Activated effector memory CD4-positive, alpha-beta T cell treated with Interleukin-2 at 50 U/mL for 16 hours (primary cell): ENCODE measurements around the gene MYEOV.

Experiments used
- DNase-seq: peaks from one replicate; pipeline ENCODE4 v3.0.0-alpha.2; 2020

The MYEOV gene

DNA sequence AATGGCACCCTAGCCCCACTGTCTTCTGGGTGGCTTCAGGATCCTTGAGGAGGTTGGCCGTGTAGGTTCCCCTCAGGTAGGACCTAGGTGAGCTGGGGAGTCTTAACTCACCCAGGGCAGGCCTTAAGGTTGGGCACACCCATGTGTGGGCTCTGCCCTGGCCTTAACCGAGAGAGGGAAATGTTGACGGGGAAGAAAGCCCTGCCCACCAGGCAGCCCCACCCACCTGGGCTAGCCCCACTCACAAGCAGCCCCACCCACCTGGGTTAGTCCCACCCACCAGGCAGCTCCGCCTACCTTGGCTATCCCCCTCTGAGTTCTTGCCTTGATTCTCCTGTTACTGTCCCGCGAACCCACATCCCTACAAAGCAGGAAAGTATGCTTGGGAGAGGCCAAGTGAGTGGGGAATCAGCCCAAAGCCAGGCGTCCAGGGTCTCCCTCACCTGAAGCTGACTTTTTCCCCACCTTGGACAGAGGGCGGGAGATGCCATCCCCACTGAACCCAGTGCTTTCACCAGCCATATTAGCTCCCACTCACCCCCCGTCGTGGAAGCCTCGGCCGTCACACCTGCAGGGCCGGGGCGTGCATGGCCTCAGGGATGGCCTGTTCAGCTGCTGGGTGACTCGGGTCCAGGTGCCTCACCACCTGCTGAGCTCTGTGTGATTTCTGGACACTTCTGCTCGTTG is at the start of gene MYEOV:
MYEOV (plus strand) TSS at position 337 of the 687 bp plus-strand sequence. CDS start 1,200 bp downstream, outside the sequence.
- DNase-seq, result no peak

DNA sequence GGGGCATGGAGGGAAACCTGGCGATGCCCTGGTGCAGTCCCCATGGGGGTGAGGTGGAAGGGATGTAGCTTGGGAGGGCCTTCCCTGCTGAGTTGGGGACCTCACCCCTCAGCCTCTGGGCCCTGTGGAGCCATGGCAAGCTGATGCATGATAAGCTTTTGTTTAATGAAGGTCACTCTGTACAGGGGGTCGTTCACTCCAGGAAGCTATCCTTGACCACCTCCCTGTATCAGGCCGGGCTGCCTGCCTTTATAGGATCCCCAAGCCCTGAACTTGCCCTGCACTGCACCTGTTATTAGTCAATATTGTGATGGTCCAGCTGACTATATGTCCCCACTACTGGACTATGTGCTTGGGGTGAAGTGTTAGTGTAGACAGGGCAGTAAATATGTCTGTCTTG is 49.7 kb upstream of the MYEOV start:
- no peak for DNase-seq

DNA sequence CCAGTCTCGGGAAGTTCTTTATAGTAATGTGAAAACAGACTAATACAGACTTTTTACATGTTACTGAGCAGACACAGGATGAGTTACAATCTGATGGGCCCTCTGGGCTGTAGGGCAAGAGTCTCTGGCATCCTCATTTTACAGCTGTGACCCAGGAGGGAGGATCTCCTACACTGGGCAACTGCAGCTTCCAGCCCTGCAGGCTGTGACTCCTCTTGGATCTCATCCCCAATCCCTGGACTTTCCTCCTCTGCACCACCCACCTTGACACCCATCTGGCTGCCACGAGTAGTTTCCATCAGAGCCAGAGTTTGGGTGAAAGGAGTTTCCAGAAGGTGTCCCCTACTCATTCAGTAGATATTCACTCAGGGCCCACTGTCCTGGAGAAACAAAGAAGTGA is 48.9 kb upstream of the MYEOV start:
- no peak for DNase-seq

DNA sequence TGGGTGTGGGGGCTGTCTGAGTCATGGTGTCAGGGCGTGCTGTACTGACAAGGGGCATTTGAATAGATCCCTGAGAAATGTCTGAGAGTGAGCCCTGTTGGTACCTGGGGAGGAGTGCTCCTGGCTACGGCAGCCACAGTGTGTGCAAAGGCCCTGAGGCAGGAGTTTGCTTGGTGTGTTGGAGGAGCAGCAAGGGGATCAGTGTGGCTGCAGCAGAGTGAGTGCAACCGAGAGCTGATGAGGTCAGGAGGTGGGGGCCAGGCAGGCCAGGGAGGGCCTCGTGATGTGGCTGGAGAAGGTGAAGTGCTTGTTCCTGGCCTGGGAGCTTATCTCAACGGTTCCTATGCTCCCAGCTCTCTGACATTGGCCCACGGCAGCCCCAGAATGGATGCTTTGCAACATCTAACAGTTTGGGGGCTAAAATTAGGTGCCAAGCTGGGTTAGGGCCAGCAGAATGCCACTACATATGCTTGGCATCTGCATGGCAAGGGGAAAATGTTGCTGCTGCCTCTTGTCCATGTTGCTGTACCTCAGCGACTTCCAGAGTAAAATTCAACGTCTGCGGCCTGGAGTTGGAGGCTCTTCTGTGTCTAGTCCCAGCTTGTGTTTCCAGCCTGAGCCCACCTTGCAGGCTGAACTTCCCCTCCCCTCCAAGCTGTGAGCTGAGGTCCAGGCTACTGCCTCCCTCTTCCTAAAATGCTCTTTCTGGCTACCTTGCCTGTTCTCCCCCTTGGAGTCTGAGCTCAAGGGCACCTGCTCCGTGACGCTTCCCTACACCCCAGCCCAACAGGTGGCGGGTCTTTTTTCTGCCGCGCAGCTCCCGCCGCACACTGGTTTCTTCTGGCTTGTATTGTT is 48.2 kb upstream of the MYEOV start:
- no peak for DNase-seq

DNA sequence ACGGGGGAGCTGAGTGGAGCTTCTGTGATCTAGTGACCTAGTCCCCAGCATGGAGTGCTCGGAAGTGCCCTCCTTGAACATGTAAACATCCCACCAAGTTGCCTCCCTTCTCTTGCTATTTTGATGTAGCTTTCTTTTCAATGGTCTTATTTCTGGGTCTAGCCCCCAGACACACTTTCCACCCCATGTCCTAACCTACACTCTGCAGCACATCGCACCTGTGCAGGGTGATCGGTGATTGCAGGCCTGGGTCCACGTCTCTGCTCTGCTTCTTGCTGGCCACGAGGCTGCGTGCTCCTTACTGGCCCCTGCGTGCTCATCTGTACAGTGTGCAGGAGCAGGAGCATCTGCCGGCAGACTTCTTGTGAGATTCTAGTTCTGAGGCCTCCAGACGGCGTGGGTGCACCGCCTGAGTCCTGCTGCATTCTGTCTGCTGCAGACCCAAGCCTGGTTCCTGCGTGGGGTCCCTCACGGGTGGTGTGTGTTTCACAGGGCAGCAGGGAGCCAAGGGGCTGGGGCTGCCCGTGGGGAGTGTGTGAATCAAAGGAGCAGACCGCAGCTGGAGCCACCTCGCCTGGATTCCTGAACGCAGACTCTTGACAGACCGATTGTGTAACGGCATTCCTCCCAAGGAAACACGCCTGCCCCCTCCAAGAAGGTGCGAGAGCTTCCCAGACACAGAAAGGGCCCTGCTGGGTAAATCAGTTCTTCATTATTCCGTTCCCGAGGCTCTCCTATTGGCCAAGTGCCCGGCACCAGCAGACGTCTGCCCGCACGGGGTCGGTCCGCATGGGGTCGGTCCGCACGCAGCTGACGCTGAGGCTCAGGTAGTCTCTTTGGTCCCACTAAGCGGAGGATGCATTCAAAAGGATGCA is 44.4 kb upstream of the MYEOV start:
- no peak for DNase-seq

DNA sequence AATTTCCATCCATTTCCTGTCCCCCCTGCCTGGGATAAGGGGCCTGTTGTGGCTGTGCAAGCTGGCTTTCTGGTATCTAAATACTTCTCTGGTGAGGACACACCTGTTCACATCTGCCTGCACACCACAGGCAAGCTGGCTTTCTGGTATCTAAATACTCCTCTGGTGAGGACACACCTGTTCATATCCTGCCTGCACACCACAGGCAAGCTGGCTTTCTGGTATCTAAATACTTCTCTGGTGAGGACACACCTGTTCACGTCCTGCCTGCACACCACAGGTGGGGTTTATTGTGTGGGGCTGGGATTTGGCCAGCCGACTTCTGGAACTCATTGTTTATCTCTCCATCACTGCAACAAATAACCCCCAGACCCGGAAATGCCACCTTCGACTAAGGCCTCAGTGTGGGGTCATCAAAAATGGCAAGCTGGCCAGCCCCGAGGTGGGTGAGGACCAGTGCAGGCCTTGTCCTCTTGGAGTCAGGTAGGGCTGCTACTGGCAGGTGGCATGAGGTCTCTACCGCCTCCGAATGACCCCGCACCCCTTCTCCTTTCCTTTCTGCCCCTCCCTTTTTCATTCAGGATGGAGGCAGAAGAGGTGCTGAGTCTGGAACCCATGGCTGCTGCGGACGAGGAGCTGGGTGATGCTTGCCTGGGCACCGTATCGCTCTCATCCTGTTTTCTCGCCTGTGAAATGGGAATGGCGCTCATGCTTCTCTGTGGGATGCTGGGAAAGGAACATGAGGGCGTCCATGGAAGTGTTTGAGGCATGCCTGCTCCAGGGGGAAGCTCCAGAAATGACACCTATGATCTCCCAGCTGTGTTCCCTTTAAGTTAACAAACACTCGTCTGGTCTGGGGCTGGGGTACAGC is 43.5 kb upstream of the MYEOV start:
- DNase-seq, result no peak

DNA sequence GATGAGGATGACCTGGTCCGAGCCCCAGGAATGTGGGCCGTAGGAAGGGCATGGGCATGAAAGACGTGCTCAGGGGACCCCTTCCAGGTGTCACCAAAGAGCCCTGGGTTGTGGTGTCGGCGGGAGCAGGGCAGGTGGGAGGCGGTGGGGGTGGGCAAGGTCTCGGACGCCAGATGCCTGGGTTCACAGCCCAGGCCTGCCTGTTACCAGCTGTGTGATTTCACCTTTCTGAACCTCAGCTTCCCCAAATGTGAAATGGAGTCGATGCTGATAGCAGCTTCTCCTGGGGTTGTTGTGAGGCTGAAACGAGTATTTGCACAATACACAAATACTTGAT is 42.9 kb upstream of the MYEOV start:
- DNase-seq, result no peak

DNA sequence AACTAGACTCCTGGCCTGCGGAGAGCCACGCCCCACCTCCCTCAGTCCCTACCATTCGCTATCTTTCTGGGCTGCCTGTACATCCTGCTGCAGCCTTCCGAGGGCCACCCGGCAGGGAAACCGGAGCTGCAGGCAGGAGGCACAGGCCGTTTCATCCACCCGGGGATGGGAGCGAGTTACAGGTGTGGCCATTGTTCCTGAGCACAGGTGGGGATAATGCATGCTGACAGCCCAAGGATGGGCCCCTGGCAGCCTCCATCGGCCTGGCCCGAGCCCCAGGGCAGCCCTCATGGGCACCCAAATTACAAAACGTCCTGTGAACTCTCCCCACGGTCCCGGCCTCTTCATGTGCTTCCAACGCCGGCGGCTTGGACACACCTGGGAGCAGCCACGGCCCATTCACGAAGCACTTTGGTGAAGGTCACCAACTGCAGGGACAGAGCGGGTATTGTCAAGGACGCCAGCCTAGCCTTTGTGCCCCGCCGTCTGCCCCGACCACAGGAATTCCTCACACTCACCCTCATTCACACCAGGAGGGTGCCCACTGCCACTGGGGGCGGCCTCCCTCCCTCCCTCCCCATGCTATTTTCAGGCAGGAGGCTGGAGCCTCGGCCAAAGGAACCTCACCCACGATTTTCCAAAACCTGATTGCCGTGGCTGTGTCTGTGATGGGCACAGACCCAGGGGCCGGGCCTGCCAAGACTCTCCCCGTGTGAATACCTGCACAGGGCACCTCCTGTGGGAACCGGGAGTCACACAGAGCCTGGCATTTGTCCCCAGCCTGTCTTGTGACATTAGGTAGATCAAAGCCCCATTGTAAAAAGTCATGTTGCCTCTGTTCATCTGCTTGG is 42.1 kb upstream of the MYEOV start:
- DNase-seq, result no peak

DNA sequence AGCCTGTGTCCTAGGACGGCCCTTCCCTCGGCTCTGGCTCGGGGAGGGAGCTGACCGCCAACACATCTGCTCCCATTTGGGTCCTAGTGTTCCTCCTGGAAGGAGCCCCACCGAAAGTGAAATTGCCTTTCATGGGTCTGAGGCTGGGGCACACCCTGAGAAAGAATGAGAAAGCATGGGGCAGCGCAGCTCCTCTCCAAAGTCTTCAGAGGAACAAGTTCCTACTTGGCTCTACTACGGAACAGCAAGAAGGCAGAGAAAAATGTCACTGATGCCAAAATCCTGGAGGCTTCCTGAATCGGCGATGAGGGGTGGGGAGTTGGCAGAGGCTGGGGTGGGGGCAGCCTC is 41.5 kb upstream of the MYEOV start:
- DNase-seq, result no peak

DNA sequence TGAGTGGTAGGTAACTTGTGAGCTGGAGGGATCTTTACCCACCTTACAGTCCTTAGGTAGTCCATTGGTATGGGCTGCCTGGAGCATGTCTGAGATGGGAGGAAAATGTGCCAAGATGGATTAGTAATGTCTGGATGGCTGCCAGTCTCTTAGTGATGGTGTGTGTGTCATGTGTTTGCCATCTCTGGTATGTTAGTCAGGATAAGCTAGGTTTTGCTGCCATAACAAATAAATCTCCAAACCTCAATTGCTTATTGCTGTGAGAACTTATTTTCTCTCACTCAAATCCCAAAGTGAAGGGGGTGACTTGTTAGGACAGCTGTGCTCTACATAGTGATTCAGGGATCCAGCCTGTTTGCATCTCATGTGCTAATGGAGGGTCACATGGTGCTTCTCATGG is 40.9 kb upstream of the MYEOV start:
- no peak for DNase-seq

DNA sequence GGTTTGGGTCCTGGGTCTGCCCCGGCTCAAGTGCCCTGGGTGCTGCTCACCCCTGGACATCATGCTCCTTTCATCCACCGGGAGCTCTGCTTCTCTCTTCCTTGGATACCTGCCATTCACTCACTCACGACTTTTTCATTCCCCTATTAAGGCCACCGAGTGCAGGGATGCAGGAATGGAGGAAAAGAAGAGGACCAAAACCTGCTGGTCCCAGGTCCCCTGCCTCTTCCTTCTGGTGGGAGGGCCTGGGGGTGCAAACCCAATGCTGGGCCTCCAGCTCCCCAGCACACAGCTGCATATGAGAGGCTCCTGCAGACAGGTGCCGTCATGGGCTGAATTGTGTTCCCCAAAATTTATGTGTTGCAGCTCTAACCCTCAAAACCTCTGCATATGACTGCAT is 36.8 kb upstream of the MYEOV start:
- no peak for DNase-seq

DNA sequence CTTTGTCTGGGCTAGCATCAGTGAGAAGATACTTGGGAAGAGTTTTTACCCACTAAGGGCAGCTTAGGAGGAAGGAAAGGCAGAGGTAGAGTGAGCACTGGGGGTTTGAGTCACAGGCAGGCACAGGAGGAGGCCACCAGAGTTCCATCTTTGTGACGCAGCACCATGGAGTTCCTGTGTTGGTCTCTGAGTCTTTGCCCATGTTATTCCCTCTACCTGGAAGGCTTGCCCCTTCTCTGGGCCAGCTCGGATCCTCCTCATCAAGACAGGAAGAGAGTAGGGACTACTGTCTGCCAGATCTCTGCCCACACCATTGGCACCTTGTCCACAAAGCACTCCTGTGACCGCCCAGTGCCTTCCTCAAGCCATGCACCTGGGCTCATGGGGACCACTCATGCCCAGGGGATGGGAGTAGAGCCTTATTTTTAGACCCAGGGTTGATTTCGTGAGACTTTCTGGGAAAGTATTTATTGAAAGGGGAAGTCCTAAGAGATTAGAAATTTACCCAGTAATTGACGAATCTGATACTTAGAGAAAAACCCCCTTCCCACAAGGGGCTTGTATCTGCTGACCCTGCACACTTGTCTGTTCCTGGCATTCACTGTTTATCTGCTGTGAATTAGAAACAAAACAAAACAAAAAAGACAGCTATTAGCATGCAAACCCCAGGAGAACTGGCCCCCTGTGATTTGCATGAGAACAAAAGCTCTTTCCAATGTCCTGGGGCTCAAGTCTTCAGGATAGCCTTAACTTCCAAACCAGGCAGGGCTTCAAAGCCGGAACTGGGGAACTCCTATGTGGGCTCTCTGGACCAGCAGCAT is 35.9 kb upstream of the MYEOV start:
- no peak for DNase-seq

DNA sequence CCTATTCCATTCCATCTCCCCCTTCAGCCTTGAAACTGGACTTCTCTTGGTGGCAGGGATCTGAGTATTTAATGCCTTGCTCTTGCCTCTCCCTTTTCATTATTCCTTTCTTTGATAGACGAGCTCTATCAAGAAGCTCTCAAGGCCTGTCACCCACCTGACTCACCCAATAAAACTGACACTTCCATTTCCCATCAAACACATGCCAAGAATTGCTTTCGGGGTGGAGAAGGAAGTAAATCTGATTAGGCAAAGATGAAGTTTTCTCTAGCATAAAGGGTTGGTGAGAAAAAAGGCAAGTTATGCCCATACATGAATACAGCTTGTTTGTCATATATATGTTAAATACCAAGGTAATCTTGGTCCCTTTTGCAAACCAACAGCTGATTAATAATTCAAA is 34.9 kb upstream of the MYEOV start:
- DNase-seq, result no peak

DNA sequence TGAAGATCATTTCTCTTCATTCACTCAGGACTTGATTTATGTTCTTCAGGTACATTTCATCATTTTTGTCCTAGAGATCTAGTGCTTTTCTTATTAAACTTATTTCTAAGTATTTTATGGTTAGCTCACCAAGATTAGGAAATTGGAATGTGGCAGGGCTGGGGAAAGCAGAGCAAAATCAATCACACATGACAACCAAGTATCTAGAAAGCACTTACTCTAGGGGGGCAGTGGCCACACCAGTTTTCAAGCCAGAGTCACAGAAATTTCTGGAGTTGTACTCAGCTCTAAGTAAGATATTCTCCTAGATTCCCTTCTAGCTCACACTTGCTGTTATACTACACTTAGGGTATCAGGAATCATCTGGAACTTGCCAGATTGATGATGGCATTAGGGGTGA is 33.3 kb upstream of the MYEOV start:
- DNase-seq, result no peak

DNA sequence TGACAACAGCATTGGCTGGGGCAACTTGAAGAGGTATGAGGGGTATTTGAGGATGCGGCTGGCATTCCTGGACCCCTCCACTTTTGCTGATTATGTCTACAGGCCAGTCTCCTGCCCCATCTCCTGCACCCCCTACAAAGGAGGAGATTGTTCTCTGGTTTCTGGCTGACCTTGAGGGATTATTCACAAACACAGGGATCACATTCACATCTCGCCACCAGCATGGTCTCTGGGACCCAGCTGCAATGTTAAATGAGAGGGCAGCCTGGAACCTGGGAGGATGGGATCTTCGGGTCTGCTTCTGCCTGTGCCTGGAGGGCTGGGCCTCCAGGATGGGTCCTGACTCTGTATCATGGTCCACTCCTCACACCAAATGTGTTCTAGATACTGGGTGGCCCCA is 32.8 kb upstream of the MYEOV start:
- DNase-seq, result no peak

DNA sequence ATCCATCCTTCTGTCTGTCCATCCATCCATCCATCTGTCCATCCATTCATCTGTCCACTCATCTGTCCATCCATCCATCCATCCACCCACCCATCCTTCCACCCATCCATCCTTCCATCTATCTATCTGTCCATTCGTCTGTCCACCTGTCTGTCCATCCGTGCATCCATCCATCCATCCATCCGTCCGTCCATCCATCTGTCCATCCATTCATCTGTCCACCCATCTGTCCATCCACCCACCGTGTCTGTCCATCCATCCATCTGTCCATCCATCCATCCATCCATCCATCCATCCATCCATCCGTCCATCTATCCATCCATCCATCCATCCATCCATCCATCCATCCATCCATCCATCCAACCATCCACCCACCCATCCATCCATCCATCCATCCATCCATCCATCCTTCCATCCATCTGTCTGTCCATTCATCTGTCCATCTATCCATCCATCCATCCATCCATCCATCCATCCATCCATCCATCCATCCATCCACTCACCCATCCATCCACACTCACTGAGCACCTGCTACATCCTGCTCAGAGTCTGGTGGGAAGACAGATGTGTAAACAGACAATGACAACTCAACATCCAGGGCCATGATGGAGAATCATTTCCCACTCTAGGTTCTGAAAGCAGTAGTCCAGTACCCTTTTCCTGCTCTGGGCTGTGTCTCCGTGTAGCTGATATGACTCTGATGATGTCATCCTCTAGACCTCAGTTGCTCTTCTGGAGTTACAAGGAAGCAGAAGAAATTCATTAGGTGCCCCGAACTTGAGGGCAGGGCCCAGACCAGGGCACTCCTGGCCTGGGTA is 30.8 kb upstream of the MYEOV start:
- DNase-seq, result no peak

DNA sequence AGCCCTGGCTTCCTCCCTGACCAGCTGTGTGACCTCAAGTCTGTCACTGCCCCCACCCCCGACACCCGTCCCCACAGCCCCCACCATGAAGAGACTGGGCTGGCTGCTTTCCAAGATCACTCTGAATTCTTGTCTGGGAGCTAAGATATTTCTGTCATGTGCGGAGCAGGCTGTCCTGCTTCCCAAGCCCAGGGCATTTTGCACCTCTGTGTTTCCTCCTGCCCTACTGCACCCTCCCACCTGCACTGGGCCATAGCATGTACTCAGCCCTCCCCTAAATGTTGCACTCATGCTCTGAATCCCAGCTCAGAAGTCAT is 30.3 kb upstream of the MYEOV start:
- no peak for DNase-seq

DNA sequence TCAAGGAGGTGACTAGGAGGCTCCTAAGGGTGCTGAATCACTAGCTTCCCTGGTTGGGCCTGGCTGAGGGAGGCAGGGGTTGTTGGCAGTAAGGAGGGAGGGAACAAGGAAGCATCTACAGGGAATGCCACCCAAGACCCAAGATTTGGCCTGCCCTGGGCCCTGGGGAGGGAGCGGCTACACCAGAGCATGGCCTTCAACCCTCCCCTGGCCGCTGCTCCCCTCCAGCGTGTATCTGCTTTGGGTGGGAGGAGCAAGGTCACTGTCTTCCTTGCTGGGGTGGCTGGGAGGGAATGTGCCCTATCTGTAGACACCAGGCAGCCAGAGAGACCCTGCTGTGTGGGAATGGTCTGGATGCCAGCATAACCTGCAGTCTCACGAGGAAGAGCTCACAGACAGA is 29.5 kb upstream of the MYEOV start:
- DNase-seq, result no peak

DNA sequence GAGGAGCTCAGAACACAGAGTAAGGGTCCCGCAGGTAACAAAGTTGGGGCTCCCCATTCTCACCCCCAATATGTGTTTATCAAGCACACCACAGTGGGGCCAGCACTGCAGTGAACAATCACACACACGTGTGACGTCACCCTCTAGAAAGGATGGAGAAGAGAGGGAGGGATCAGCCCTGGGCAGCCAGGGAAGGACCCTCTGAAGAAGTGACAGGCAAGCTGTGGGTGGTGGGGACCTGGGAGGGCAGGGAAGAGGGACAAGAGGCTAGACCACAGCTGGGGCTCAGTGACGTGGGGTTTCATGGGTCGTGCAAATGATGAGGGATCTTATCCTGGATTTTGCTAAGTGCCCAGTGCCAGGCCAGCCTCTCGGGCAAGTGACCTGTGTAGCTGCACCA is 28.7 kb upstream of the MYEOV start:
- DNase-seq, result no peak

DNA sequence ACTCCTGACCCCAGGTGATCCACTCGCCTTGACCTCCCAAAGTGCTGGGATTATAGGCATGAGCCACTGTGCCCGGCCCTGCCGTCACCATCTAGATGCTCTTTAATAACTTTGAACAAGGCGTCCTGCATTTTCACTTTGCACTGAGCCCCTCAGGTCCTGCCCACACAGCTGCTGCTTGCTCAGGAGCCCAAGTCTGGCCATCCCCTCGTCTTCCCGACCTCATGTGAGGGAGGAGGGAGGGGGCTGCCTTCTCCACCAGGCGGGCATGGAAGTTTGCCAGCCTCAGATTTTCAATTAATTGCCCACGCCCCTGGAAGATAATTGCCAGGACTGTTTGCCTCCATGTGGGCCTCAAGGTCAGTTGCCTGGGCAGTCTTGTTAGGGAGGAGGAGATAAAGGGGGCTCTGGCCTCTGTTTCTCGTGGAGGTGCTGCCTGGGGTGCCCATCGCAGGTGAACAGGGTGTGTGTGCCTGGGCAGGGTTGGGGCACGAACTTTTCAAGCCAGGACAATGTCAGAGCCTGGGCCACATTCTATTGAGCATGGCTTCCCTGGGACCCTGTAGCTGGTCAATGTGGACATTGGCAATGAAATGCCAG is 27.9 kb upstream of the MYEOV start:
- no peak for DNase-seq
